Gastroesophageal sphincter (tissue), 3 donors: ENCODE measurements around the gene PDZD2.

Experiments
- CTCF ChIP-seq, 4 experiments: fragments of 200-600 bp in 2 of 4; fragments of 450-650 bp in 2 of 4; sonication (generic) in 1 of 4; IDR thresholded peaks; one replicate each; pipeline ENCODE4 v1.5.1; 2017 to 2019; ENCODE audit warnings: antibody characterized with exemption in 4 of 4, mild to moderate bottlenecking in 2 of 4, moderate library complexity in 2 of 4
- EP300 ChIP-seq: sonication (generic); formaldehyde crosslinking; IDR thresholded peaks from one replicate; pipeline ENCODE4 v1.6.1; 2017; ENCODE audit warnings: antibody characterized with exemption, mild to moderate bottlenecking
- POLR2A ChIP-seq, 2 donors: fragments of 450-650 bp; IDR thresholded peaks; one replicate each; pipeline ENCODE4 v1.6.1; 2017; ENCODE audit warnings: antibody characterized with exemption in 2 of 2, mild to moderate bottlenecking in 2 of 2, moderate library complexity in 1 of 2
- POLR2AphosphoS5 ChIP-seq: sonication (generic); formaldehyde crosslinking; IDR thresholded peaks from one replicate; pipeline ENCODE4 v1.6.1; 2017; ENCODE audit warnings: antibody characterized with exemption

GRCh38 chr5:31986101-31986500, 347.2 kb downstream of the PDZD2 start:
- no peak for TF ChIP-seq CTCF (IDR thresholded peaks at IDR 0.05)
- TF ChIP-seq POLR2A (IDR thresholded peaks at IDR 0.05) = no peak
- no peak for TF ChIP-seq EP300
- no peak for TF ChIP-seq POLR2AphosphoS5
